ENCODE measurements around the gene LRRC8E. TPM values are rescaled to one million over a fixed set of nuclear protein-coding genes. Genes with fewer than 3 reads are reported as not detected.

The LRRC8E gene
- total and polyA plus RNA-seq, 2 experiments from 2014 or later = 3.3 to 4.5 TPM

DNA sequence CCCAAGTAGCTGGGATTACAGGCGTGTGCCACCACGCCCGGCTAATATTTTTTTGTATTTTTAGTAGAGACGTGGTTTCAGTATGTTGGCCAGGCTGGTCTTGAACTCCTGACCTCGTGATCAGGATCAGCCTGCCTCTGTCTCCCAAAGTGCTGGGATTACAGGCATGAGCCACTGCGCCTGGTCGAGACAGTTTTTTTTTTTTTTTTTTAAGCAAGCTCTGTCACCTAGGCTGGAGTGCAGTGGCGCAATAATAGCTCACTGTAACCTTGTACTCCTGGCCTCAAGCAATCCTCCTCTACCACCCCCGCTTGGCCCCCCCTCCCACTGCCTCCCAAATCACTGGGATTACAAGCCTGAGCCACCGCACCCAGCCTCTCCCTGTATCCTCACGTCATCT is 9.0 kb downstream of the LRRC8E start:
- H3K27ac ChIP-seq = no peak overlapping the region
- no peak overlapping the region for H2AFZ ChIP-seq
- no peak overlapping the region for H3K4me3 ChIP-seq
- H3K9me2 ChIP-seq (replicated peaks; ENCODE audit: insufficient read depth) = no peaks in the 10 kb centered on the region
- no peaks in the 10 kb centered on the region for H3K27me3 ChIP-seq
- no peak for DNase-seq (ENCODE audit: low spot score)
- H3K9me3 ChIP-seq (ENCODE audit: low read depth) = no peaks in the 10 kb centered on the region
- H3K79me2 ChIP-seq = no peaks in the 10 kb centered on the region
- H4K20me1 ChIP-seq (ENCODE audit: insufficient read depth, poor library complexity, severe bottlenecking) = no peaks in the 10 kb centered on the region
- H3K4me1 ChIP-seq (ENCODE audit: insufficient read depth) = peaks cover 1% of the 10 kb centered on the region
- 81% methylated on average over 11 of the region's 11 CpGs for WGBS (ENCODE audit: low lambda C conversion rate, missing lambda C conversion rate)
- H3K36me3 ChIP-seq (replicated peaks; ENCODE audit: insufficient read depth, low read depth) = no peaks in the 10 kb centered on the region
- TF ChIP-seq EZH2phosphoT487 (IDR thresholded peaks at IDR 0.05; ENCODE audit: low read depth, severe bottlenecking, unreplicated experiment) (no peak), EZH2 (IDR thresholded peaks at IDR 0.05; ENCODE audit: borderline replicate concordance) (no peak)
- TF ChIP-seq, protein P1, sequence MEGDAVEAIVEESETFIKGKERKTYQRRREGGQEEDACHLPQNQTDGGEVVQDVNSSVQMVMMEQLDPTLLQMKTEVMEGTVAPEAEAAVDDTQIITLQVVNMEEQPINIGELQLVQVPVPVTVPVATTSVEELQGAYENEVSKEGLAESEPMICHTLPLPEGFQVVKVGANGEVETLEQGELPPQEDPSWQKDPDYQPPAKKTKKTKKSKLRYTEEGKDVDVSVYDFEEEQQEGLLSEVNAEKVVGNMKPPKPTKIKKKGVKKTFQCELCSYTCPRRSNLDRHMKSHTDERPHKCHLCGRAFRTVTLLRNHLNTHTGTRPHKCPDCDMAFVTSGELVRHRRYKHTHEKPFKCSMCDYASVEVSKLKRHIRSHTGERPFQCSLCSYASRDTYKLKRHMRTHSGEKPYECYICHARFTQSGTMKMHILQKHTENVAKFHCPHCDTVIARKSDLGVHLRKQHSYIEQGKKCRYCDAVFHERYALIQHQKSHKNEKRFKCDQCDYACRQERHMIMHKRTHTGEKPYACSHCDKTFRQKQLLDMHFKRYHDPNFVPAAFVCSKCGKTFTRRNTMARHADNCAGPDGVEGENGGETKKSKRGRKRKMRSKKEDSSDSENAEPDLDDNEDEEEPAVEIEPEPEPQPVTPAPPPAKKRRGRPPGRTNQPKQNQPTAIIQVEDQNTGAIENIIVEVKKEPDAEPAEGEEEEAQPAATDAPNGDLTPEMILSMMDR (IDR thresholded peaks at IDR 0.05; ENCODE audit: poor library complexity) = no peak
- H3K4me2 ChIP-seq = no peak overlapping the region

DNA sequence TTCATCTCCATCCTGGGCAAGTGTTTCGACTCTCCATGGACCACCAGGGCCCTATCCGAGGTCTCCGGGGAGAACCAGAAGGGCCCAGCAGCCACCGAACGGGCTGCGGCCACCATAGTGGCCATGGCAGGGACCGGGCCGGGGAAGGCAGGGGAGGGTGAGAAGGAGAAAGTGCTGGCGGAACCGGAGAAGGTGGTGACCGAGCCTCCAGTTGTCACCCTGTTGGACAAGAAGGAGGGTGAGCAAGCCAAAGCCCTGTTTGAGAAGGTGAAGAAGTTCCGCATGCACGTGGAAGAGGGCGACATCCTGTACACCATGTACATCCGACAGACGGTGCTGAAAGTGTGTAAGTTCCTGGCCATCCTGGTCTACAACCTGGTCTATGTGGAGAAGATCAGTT is 10.7 kb downstream of the LRRC8E start:
- TF ChIP-seq, protein P1 (IDR thresholded peaks at IDR 0.05; ENCODE audit: poor library complexity) = no peak
- no peak for TF ChIP-seq EZH2 (IDR thresholded peaks at IDR 0.05; ENCODE audit: borderline replicate concordance)
- no peak for TF ChIP-seq EZH2phosphoT487 (IDR thresholded peaks at IDR 0.05; ENCODE audit: low read depth, severe bottlenecking, unreplicated experiment)
- Histone ChIP-seq H3K4me2 (no peak overlapping the region), H3K9me2 (replicated peaks; ENCODE audit: insufficient read depth) (no peaks in the 10 kb centered on the region), H3K4me3 (no peak overlapping the region), H4K20me1 (ENCODE audit: insufficient read depth, poor library complexity, severe bottlenecking) (no peaks in the 10 kb centered on the region), H3K27ac (no peak overlapping the region), H3K79me2 (peaks cover 5% of the 10 kb centered on the region), H3K27me3 (no peaks in the 10 kb centered on the region), H3K36me3 (replicated peaks; ENCODE audit: insufficient read depth, low read depth) (no peaks in the 10 kb centered on the region), H2AFZ (no peak overlapping the region), H3K9me3 (ENCODE audit: low read depth) (no peaks in the 10 kb centered on the region), H3K4me1 (ENCODE audit: insufficient read depth) (peaks cover 9% of the 10 kb centered on the region)
- WGBS (ENCODE audit: low lambda C conversion rate, missing lambda C conversion rate) = 97% methylated on average over 15 of the region's 16 CpGs
- DNase-seq (ENCODE audit: low spot score) = no peak

DNA sequence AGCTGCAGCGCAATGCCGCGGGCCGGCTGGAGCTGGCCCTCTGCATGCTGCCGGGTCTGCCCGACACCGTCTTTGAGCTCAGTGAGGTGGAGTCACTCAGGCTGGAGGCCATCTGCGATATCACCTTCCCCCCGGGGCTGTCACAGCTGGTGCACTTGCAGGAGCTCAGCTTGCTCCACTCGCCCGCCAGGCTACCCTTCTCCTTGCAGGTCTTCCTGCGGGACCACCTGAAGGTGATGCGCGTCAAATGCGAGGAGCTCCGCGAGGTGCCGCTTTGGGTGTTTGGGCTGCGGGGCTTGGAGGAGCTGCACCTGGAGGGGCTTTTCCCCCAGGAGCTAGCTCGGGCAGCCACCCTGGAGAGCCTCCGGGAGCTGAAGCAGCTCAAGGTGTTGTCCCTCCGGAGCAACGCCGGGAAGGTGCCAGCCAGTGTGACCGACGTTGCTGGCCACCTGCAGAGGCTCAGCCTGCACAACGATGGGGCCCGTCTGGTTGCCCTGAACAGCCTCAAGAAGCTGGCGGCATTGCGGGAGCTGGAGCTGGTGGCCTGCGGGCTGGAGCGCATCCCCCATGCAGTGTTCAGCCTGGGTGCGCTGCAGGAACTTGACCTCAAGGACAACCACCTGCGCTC is 11.6 kb downstream of the LRRC8E start:
- no peaks in the 10 kb centered on the region for H3K9me2 ChIP-seq (replicated peaks; ENCODE audit: insufficient read depth)
- H3K4me1 ChIP-seq (ENCODE audit: insufficient read depth) = peaks cover 13% of the 10 kb centered on the region
- no peak for TF ChIP-seq EZH2 (IDR thresholded peaks at IDR 0.05; ENCODE audit: borderline replicate concordance)
- no peak for TF ChIP-seq EZH2phosphoT487 (IDR thresholded peaks at IDR 0.05; ENCODE audit: low read depth, severe bottlenecking, unreplicated experiment)
- peaks cover 14% of the 10 kb centered on the region for H3K79me2 ChIP-seq
- H3K36me3 ChIP-seq (replicated peaks; ENCODE audit: insufficient read depth, low read depth) = no peaks in the 10 kb centered on the region
- no peak for DNase-seq (ENCODE audit: low spot score)
- WGBS (ENCODE audit: low lambda C conversion rate, missing lambda C conversion rate) = 96% methylated on average over 32 of the region's 34 CpGs
- H3K4me3 ChIP-seq = no peak overlapping the region
- no peak overlapping the region for H3K27ac ChIP-seq
- H3K4me2 ChIP-seq = no peak overlapping the region
- H3K27me3 ChIP-seq = no peaks in the 10 kb centered on the region
- H4K20me1 ChIP-seq (ENCODE audit: insufficient read depth, poor library complexity, severe bottlenecking) = peaks cover 8% of the 10 kb centered on the region
- H2AFZ ChIP-seq = no peak overlapping the region
- H3K9me3 ChIP-seq (ENCODE audit: low read depth) = no peaks in the 10 kb centered on the region

DNA sequence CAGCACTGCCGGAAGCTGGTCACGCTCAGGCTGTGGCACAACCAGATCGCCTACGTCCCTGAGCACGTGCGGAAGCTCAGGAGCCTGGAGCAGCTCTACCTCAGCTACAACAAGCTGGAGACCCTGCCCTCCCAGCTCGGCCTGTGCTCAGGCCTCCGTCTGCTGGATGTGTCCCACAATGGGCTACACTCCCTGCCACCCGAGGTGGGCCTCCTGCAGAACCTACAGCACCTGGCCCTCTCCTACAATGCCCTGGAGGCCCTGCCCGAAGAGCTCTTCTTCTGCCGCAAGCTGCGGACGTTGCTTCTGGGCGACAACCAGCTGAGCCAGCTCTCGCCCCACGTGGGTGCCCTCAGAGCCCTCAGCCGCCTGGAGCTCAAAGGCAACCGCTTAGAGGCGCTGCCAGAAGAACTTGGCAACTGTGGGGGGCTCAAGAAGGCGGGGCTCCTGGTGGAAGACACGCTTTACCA is 12.1 kb downstream of the LRRC8E start:
- H3K27ac ChIP-seq = no peak overlapping the region
- 94% methylated on average over 21 of the region's 21 CpGs for WGBS (ENCODE audit: low lambda C conversion rate, missing lambda C conversion rate)
- TF ChIP-seq EZH2phosphoT487 (IDR thresholded peaks at IDR 0.05; ENCODE audit: low read depth, severe bottlenecking, unreplicated experiment) (no peak), EZH2 (IDR thresholded peaks at IDR 0.05; ENCODE audit: borderline replicate concordance) (no peak)
- TF ChIP-seq, protein P1 (IDR thresholded peaks at IDR 0.05; ENCODE audit: poor library complexity) = no peak

More for the DNA sequence above, 12.1 kb downstream of the LRRC8E start:
- H3K36me3 ChIP-seq (replicated peaks; ENCODE audit: insufficient read depth, low read depth) = no peaks in the 10 kb centered on the region
- peaks cover 14% of the 10 kb centered on the region for H4K20me1 ChIP-seq (ENCODE audit: insufficient read depth, poor library complexity, severe bottlenecking)
- DNase-seq (ENCODE audit: low spot score) = no peak
- no peaks in the 10 kb centered on the region for H3K9me2 ChIP-seq (replicated peaks; ENCODE audit: insufficient read depth)
- peaks cover 19% of the 10 kb centered on the region for H3K4me1 ChIP-seq (ENCODE audit: insufficient read depth)
- H3K79me2 ChIP-seq = peaks cover 20% of the 10 kb centered on the region
- H3K4me3 ChIP-seq = no peak overlapping the region
- no peaks in the 10 kb centered on the region for H3K9me3 ChIP-seq (ENCODE audit: low read depth)
- no peak overlapping the region for H2AFZ ChIP-seq
- no peak overlapping the region for H3K4me2 ChIP-seq
- H3K27me3 ChIP-seq = no peaks in the 10 kb centered on the region
